Activated CD8-positive, alpha-beta memory T cell treated with anti-CD3 and anti-CD28 coated beads for 36 hours (primary cell): ENCODE measurements around the gene C9orf50. TPM values are rescaled to one million over a fixed set of nuclear protein-coding genes. Genes with fewer than 3 reads are reported as not detected.

Experiments
- CTCF ChIA-PET: fragments of 350-600 bp; sonication (Branson Sonifier 250); formaldehyde crosslinking; loops from one replicate; lab custom pipeline; 2021; ENCODE audit warnings: antibody characterized with exemption; lab: Charles Lee
- POLR2A ChIA-PET: fragments of 350-600 bp; sonication (Branson Sonifier 250); formaldehyde crosslinking; loops from one replicate; lab custom pipeline; 2021; ENCODE audit warnings: antibody characterized with exemption; lab: Charles Lee
- total RNA-seq, 2 experiments: library from RNA; stranded (reverse); gene quantifications; one replicate each; pipeline ENCODE4 v1.2.3, GENCODE V29; 2021

Gene C9orf50
- total RNA-seq, 2 experiments from 2014 or later: not detected

DNA sequence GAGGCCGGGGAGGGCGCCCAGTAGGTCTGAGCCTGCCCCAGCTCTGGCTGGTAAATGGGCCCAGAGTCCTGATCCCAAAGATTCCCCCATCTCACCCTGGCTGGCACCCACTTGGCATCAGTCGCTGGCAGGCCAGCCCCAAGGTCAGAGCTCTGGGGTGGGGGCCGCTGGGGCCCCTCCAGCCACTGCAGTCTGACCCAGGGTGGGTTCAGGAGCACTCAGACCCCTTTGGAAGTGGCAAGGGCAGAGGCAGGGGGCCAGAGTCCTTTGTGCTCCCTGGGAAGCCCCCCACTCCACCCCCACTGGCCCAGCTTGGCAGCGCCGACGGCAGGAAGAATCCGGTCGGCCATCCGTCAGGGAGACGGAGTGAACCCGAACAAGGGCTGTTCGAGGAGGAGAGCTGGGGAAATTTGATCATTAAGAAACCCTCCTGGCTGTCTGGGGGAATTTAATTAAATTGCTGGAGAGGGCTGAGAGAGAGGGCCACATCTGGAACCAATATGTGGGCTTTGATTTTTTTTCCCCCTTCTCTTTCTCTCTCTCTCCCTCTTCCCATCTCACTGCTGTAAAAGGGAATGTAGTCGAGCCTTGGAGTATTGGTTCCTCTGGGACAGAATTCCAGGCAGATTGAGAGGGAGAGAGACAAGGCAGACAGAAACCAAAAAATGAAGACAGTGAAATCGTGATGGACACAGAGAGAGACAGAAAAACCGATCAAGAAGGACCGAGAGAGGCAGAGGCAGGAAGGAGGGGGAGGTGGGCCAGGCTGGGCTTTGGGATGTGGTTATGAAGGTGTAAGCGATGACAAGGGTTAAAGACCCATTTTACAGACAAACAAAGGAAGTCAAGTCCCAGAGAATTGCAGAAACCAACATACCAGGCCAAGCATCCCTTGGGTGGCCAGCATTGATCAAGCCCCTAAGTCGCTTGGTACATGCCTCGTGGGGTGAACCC is 29.1 kb upstream of the C9orf50 start:
- ChIA-PET POLR2A (no interaction called here), CTCF (no interaction called here)

DNA sequence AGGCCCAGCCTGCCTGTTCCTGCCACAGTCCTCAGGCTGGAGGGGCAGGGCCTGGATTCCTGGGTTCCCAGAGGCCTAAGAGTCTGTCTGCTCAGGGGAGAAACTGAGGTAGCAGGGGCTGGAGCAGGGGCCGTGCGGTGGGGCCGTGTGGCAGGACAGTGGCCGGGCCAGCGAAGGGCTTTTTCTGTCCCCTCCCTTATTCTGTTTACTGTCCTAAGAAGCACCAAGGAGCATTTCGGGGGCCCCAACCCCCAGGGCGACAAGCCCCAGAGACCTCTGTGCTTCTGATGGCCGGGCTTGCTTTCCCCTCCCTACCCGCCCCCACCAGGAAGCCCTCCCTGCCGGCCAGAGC is 27.8 kb upstream of the C9orf50 start:
- ChIA-PET CTCF (no interaction called here), POLR2A (no interaction called here)

DNA sequence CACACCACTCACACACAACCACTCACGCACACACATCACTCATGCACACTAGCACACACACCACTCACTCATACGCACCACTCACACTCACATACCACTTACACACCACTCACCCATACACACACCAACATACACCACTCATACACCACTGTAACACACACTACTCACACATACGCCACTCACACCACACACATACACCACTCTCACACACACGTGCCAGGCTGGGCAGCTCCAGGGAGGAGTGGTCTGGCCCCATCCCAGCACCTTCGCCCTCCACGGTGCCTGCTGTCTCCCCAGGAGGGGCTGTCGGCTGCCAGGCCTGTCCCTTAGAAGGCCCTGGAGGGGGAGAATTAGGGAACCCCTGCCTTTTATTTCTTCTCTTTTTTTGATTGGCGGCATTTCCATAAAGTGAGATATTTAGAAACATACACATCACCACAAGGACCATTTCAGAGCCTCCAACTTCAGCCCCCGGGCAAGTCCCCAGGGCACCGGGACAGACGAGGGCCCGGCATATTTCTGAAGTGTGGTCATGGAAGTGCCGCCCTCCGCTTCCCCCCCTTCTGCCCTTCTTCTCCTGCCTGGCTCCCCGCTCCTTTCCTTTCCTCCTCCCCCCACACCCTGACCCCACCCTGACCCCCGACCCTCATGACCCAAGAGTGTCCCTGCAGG is 27.3 kb upstream of the C9orf50 start:
- ChIA-PET CTCF (no interaction called here), POLR2A (no interaction called here)

DNA sequence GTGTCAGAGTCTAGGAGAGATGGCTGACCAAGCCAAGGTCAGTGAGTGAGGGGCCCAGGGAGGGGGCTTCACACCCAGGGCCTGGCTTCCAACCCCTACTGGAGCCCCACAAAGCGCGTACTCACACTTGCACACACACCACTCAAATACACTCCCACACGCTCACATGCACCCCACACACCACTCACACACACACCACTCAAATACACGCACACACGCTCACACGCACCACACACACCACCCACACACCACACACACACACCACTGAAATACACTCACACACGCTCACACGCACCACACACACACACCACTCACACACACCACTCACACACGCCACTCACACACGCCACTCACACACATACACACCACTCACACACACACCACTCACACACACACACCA is 26.7 kb upstream of the C9orf50 start:
- ChIA-PET CTCF (no interaction called here), POLR2A (no interaction called here)

DNA sequence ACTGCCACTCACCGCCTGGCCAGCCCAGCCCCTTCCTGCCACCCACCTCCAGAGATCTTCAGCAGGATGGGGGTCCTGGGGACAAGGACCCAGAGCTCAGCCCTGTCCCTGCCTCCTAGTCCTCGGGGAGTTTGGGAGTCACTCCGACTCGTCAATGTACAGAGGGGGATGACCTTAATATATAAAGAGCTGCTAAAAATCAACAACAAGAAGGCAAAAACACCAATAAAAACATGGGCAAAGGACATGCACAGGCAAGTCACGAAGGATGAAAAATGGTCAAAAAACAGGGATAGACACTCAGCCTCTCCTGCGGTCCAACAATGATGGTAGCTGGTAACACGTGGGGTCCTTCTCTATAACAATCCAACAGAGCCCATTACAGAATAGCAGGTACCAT is 25.8 kb upstream of the C9orf50 start:
- CTCF ChIA-PET: no interaction called here
- POLR2A ChIA-PET: no interaction called here

DNA sequence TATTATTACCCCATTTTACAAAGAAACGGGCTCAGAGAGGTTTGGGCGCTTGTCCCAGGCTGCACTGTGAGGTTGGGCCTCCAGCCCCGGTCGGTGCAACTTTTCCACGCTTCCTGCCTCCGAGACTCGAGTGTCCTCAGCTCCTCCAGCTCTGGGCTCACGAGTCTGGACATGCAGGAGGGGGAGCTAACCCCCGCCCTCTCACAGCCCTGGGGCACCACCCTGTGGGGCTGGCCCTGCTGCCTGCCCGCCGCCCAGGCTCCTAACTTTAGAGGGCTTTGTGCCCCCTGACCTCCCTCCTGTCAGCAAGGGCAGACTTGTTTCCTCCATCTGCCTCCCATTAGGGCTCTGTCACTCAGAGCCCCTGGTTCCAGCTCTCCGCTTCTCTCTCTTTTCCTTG is 25.4 kb upstream of the C9orf50 start:
- CTCF ChIA-PET: no interaction called here
- POLR2A ChIA-PET: no interaction called here

DNA sequence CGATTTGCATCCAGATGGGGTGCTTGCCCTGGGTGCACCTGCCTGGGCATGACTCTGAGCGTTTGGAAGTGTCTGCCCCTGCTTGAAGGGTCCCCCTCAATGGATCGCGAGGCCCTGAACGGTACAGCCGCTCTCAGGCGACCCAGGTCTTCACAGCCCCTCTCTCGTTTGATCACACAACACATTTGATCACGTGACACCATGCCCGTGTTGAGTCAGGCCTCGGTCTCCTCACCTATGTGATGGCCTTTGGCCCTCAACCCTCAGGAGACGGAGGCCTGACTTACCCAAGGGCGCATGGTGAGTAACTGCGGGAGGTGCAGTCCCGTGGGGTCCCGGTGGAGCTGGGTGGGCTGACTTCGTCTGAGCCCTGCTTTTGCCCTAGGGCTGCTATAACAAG is 24.0 kb upstream of the C9orf50 start:
- POLR2A ChIA-PET: no interaction called here
- CTCF ChIA-PET: interaction anchor here (1.3 kb wide), 1 partner anchor 470 kb away, joined by 4 read pairs; no protein-coding TSS in a partner anchor

DNA sequence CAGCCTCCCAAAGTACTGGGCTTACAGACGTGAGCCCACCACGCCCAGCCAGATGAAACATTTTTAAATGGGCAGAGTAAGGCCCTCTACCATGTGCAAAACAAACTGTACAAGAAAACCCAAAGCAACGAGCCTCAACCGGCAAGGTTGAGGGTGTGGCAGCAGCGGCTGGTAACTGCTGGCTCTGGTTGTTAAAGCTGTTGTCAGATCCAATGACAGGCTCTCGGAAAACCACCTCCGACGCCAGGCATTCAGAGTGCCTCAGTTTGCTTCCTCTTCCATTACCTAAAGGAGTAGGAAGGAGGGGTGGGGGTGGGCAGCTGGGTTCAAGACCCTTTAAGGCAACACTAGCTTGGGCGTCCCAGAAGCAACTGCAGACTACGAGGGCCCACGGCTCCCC is 23.5 kb upstream of the C9orf50 start:
- POLR2A ChIA-PET: no interaction called here

DNA sequence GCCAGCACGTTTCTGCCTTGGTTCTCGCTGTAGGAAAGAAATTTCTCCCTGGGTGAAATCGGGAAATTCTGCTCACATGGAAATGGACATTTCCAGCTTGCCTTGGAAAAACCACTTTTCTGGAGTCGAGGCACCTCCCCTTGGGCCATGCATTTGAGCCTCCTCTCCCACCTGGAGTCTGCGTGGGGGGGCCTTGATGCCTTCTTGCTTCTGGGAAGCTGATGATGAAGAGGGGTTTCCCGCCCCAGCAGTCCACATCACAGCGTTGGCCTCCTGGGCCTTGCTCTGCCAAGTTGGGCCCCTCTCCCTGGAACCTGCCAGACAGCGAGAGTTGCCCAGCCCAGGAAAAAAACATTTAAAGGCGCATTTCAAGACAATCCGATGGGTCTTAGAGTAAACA is 22.8 kb upstream of the C9orf50 start:
- ChIA-PET POLR2A (no interaction called here), CTCF (interaction anchor here (0.6 to 1.8 kb wide), 8 partner anchors 82 to 1305 kb away, joined by 3 to 12 read pairs (median 4); no protein-coding TSS in a partner anchor)

More for the DNA sequence above, 23.5 kb upstream of the C9orf50 start:
- CTCF ChIA-PET: interaction anchor here (0.6 to 1.3 kb wide), 2 partner anchors 142 to 470 kb away, joined by 4 read pairs; no protein-coding TSS in a partner anchor

DNA sequence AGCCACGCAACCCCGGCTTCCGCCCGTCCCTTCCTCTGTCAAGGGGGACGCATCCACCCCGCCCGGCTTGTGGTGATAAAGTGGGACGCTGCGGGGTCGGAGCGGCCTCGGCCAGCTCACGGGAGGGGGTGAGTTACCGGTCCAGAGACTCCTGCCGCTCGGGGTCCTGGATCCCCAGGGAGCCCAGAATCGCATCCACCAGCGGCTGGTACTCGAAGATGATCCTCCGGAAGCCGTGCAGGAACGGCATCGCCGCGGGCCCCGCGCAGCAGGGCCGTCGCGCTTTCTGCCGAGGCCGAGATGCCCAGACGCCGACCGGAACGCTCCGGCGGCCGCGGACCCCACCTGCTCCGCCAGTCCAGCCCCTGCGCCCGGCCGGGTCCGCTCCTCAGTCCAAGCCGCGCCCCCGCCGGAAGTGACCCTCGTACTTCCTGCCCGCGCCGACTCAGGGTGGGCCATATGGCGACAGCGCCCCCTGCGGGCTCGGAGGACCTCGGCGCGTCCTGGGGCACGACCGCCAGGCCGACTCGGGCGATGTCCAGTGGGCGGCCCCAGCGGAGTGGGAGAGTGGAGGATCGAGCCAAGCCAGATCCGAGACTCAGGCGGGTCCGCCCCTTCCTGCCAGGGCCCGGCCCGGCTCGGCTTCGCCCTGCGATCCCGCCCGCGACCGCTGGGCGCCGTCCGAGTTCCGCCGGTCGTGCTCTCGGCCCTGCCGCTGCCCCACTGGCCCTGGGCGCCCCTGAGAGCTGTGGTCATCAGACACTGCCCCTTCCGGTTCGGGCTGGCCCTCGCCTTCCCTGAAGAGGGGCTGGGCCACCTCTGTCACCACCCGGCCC is 21.1 kb upstream of the C9orf50 start, which contains the start of gene ASB6:
ASB6 (minus strand) TSS at position 402 of the 836 bp plus-strand sequence; CDS start at position 250, 152 bp downstream.
- CTCF ChIA-PET: interaction anchor here (0.7 to 5.6 kb wide), 7 partner anchors 9 to 149 kb away, joined by 3 to 41 read pairs (median 5); partner anchors contain the start of gene NTMT1
- POLR2A ChIA-PET: interaction anchor here (1.0 to 1.1 kb wide), 2 partner anchors 13 to 15 kb away, joined by 3 read pairs; no protein-coding TSS in a partner anchor

DNA sequence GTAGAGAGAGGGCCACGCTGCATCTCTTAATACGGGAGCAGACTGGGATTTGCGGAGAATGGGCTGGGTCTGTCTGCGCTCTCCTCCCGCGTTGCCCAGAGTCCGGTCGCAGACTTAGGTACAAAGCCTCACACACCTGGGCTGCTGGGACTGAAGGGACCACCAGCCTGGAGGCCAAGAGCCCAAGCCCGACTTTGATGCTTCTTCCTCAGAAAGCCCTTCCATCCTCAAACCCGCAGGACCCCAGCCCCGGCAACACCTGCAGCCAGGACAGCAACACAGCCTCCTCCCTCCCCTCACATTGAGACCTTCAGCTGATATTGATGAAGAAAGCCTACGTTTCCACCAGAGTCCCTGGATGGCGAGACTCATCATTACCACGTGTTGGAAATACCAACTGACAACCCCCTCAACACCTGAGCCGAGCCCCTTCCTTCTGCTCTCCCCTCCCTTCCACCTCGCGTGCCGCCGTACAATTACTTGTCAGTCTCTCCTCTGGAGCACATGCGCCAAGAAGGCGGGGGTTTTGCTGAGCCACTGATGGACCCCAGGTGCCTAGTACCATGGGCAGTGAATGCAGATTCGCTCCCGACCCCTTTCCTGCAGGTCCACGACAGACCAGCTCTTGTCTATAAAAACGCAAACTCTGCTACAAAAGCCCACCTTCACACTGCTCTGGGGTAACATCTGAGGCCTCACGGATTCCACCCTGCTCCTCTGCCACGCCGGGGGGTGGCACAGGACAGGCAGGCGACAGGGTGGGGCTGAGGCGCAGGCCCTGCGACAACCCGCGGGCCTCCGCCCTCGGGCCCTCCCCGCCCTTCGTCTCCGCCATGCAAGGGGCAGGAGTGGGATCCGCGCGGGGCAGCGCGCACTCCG is 20.2 kb upstream of the C9orf50 start:
- POLR2A ChIA-PET: interaction anchor here (1.0 to 1.9 kb wide), 4 partner anchors 12 to 501 kb away, joined by 3 to 6 read pairs (median 3); partner anchors contain the start of gene NTMT1
- CTCF ChIA-PET: interaction anchor here (1.3 to 5.6 kb wide), 2 partner anchors 15 to 57 kb away, joined by 3 to 41 read pairs; partner anchors contain the start of gene NTMT1

DNA sequence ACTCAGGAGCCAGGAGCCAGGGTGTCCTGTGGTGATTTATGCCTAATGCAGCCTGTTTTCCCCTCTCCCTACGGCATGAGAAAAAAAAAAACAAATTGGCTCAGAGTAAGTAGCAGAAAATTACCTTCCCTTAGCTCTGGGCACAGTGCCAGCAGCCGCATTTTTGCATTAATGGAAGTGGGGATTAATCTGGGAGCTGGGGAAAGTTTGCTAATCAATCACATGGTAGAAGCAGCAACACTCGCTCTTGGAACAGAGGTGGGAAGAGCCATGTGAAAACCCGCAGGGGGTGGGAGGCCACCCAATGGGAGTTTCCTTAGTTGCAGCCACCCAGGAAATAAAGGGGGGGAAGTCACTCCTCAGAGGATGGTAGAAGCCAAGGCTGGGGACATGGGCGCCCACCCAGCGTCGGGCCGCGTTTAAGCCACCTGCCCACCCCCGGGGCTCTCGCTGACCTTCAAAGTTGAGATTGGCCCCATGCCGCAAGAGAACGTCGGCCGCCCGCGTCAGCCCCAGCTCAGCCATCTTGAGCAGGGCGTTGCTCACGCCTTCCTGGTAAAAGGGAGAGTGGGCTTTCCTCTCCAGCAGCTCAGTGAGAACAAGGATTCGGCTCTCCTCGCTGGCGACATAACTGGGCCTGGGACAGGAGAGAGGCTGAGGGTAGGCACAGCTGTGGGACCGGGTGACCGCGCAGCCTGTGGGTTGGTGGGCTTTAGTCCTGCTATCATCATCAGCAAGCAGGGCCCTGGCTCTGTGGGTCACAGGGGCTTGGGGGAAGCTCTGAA is 19.4 kb upstream of the C9orf50 start:
- ChIA-PET CTCF (interaction anchor here (0.7 to 5.6 kb wide), 5 partner anchors 10 to 153 kb away, joined by 3 to 41 read pairs (median 3); partner anchors contain the start of gene NTMT1), POLR2A (interaction anchor here (1.1 to 1.9 kb wide), 3 partner anchors 13 to 500 kb away, joined by 3 to 6 read pairs (median 3); partner anchors contain the start of gene NTMT1)

DNA sequence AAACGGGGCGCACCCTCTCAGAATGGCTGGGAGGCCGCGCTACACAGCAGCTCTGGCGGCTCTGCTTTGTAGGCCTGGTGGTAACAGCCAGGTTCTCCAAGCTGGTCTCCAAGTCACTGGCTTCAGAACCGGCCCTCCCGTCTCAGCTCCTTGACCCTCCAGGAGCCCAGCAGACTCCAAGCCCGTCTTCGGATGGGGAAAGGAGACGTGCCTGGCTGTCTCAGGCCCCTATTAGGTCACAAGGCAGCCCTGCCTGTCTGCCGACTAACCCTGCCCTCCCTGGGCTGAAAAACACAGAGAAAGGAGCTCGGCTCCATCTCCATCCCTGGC is 18.8 kb upstream of the C9orf50 start:
- CTCF ChIA-PET: interaction anchor here (0.7 to 5.6 kb wide), 5 partner anchors 9 to 509 kb away, joined by 3 to 41 read pairs (median 3); partner anchors contain the start of gene NTMT1
- POLR2A ChIA-PET: interaction anchor here (0.9 to 1.9 kb wide), 3 partner anchors 14 to 499 kb away, joined by 3 to 6 read pairs (median 3); partner anchors contain the start of gene NTMT1

DNA sequence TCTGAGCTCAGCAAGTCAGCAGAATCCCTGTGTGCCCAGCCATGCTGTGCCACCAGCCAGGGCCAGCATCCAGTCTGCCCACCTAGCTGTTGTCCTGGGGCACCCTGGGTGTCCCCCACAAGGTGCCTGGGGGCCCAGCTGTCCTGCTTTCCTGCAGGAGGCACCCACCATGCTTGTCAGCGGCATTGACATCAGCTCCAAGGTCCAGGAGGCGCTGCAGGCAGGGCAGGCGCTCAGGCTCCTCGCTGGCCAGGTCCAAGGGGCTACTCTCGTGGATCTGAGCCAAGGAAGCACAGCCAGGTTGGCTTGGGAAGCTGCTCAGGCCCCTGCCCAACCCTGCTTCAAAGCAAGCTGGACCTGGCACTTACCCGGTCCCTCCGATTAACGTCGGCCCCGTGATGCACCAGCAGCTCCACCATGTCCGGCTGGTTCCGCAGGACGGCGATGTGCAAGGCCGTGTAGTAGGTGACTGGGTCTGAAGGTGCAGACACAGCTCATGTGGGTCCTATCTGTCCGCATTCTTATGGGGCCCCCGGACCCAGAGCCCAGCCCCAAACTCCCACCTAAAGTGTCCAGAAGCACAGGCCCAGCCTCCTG is 18.2 kb upstream of the C9orf50 start:
- ChIA-PET CTCF (interaction anchor here (0.8 to 5.6 kb wide), 5 partner anchors 13 to 509 kb away, joined by 3 to 41 read pairs (median 4); partner anchors contain the start of gene NTMT1), POLR2A (interaction anchor here (0.9 to 2.2 kb wide), 2 partner anchors 12 to 14 kb away, joined by 3 to 7 read pairs; no protein-coding TSS in a partner anchor)

DNA sequence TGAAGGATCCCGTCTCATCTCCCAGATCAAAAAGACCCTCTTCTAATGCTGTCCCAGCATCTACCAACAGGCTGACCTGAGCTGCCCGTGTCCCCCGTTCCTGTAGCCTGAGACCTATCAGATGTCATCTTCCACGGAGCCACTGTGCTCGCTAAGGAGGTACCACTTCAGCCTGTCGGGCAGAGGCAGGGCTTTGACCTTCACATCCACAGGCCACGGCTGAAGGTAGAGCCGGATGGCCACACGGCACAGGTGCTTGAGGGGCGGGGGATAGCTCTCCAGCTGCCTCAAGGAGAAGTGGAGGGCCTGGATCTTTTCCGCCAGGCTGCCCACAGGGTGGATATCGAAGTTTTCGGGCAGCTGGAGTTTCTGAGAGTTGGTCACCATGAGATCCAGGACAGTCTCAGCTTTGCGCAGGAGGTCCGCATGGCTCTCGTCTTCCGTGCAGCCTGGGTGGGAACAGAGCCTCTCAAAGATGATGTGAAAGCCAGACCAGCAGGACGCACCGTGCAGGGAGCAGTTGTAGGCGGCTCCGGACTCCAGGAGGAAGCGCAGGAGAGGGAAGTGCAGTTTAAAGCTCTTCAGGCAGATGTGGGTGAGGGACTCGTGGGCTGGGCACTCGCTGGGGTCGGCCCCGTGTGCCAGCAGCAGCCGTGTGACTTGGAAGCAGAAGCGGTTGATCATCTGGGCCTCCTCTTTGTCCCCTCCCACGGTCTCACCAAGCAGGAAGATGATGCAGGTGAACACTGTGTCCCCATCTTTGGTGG is 17.0 kb upstream of the C9orf50 start:
- POLR2A ChIA-PET: interaction anchor here (2.2 kb wide), 1 partner anchor 10 kb away, joined by 7 read pairs; no protein-coding TSS in a partner anchor
- CTCF ChIA-PET: interaction anchor here (1.1 to 5.6 kb wide), 2 partner anchors 12 to 100 kb away, joined by 3 to 41 read pairs; partner anchors contain the start of gene NTMT1
